Mesendoderm (in vitro differentiated cells): ENCODE results near the gene KCNC1.

Source experiments
- DNase-seq: peaks from one replicate; pipeline ENCODE4 v3.0.0; 2013
- H2AK5ac ChIP-seq: 2 replicates; pipeline ENCODE4 v1.6.1; 2013; ENCODE audit warnings: low read length, inconsistent platforms
- H2BK120ac ChIP-seq: 2 replicates; pipeline ENCODE4 v1.6.1; 2013; ENCODE audit warnings: low read depth, mild to moderate bottlenecking, low read length, moderate library complexity, mixed read lengths
- H2BK15ac ChIP-seq: replicated peaks from 2 replicates; pipeline ENCODE4 v1.6.1; 2013; ENCODE audit warnings: low read depth, mild to moderate bottlenecking, moderate library complexity
- H2BK5ac ChIP-seq: 2 replicates; pipeline ENCODE4 v1.6.1; 2013; ENCODE audit warnings: low read length, inconsistent platforms
- H3K18ac ChIP-seq: 2 replicates; pipeline ENCODE4 v1.6.1; 2013; ENCODE audit warnings: mild to moderate bottlenecking, low read length, mixed read lengths
- H3K23ac ChIP-seq: one replicate; pipeline ENCODE4 v1.6.1; 2013; ENCODE audit warnings: low read length
- H3K27ac ChIP-seq: 2 replicates; pipeline ENCODE4 v1.5.1; 2013; ENCODE audit warnings: low read depth, mild to moderate bottlenecking, inconsistent platforms, low read length, moderate library complexity
- H3K27me3 ChIP-seq: 2 replicates; pipeline ENCODE4 v1.6.1; 2013; ENCODE audit warnings: low read length, control low read depth, mild to moderate bottlenecking, inconsistent platforms; ENCODE audit not compliant: insufficient read depth, poor library complexity
- H3K36me3 ChIP-seq: 2 replicates; pipeline ENCODE4 v1.6.1; 2013; ENCODE audit warnings: low read length, inconsistent platforms; ENCODE audit not compliant: control insufficient read depth, insufficient read depth
- H3K4ac ChIP-seq: one replicate; pipeline ENCODE4 v1.6.1; 2013; ENCODE audit warnings: low read depth, mild to moderate bottlenecking, low read length, moderate library complexity
- H3K4me1 ChIP-seq: 2 replicates; pipeline ENCODE4 v1.6.1; 2013; ENCODE audit warnings: low read depth, low read length, inconsistent platforms; ENCODE audit not compliant: control insufficient read depth
- H3K4me2 ChIP-seq: 2 replicates; pipeline ENCODE4 v1.6.1; 2013; ENCODE audit warnings: low read length
- H3K4me3 ChIP-seq: 2 replicates; pipeline ENCODE4 v1.5.1; 2013; ENCODE audit warnings: mild to moderate bottlenecking, low read length
- H3K56ac ChIP-seq: one replicate; pipeline ENCODE4 v1.6.1; 2013; ENCODE audit warnings: low read length
- H3K79me1 ChIP-seq: 2 replicates; pipeline ENCODE4 v1.6.1; 2013; ENCODE audit warnings: low read length, inconsistent platforms
- H3K79me2 ChIP-seq: 2 replicates; pipeline ENCODE4 v1.6.1; 2013; ENCODE audit warnings: mild to moderate bottlenecking, low read length; ENCODE audit not compliant: control insufficient read depth, insufficient read depth
- H3K9ac ChIP-seq: 2 replicates; pipeline ENCODE4 v1.6.1; 2013; ENCODE audit warnings: low read length, inconsistent platforms
- H4K5ac ChIP-seq: one replicate; pipeline ENCODE4 v1.6.1; 2013; ENCODE audit warnings: low read length
- H4K8ac ChIP-seq: one replicate; pipeline ENCODE4 v1.6.1; 2013; ENCODE audit warnings: low read depth, mild to moderate bottlenecking, control low read depth, low read length, moderate library complexity
- WGBS: extraction: QIAGEN DNeasy Blood & Tissue Kit; methylation state at CpG from one replicate; pipeline ENCODE4 v1.1.7; 2013; ENCODE audit warnings: low lambda C conversion rate, missing lambda C conversion rate; ENCODE audit not compliant: insufficient coverage; ENCODE audit errors: extremely low coverage; 5-methylcytosine and 5-hydroxymethylcytosine counted together

The KCNC1 gene

GRCh38 chr11:17721242-17721999, 13.2 kb upstream of the KCNC1 start:
- no peak overlapping the region for H2BK120ac ChIP-seq
- H3K56ac ChIP-seq, result no peak overlapping the region
- H3K4ac ChIP-seq, result no peak overlapping the region
- no peaks in the 10 kb centered on the region for H3K79me1 ChIP-seq
- H3K27me3 ChIP-seq, result peaks cover 51% of the 10 kb centered on the region
- H3K27ac ChIP-seq, result no peak overlapping the region
- no peak overlapping the region for H4K8ac ChIP-seq
- no peak overlapping the region for H2BK15ac ChIP-seq
- H4K5ac ChIP-seq, result no peak overlapping the region
- H2AK5ac ChIP-seq, result no peak overlapping the region
- H3K4me1 ChIP-seq, result no peaks in the 10 kb centered on the region
- no CpG with 5 or more reads among the region's 56 CpGs for WGBS
- no peaks in the 10 kb centered on the region for H3K36me3 ChIP-seq
- H2BK5ac ChIP-seq, result no peak overlapping the region
- H3K79me2 ChIP-seq, result no peaks in the 10 kb centered on the region
- no peak overlapping the region for H3K18ac ChIP-seq
- no peak overlapping the region for H3K9ac ChIP-seq
- H3K4me3 ChIP-seq, result no peak overlapping the region
- no peak overlapping the region for H3K23ac ChIP-seq
- H3K4me2 ChIP-seq, result no peak overlapping the region
- DNase-seq, result no peak

- Histone ChIP-seq H3K36me3 (no peaks in the 10 kb centered on the region), H3K4me1 (no peaks in the 10 kb centered on the region), H3K4ac (no peak overlapping the region), H3K4me3 (no peak overlapping the region), H2BK120ac (no peak overlapping the region), H4K8ac (no peak overlapping the region), H3K18ac (no peak overlapping the region), H3K27me3 (peaks cover 44% of the 10 kb centered on the region), H2BK15ac (no peak overlapping the region), H3K56ac (no peak overlapping the region), H3K79me2 (no peaks in the 10 kb centered on the region), H3K79me1 (no peaks in the 10 kb centered on the region), H2BK5ac (no peak overlapping the region), H2AK5ac (no peak overlapping the region), H3K9ac (no peak overlapping the region), H3K27ac (no peak overlapping the region), H3K23ac (no peak overlapping the region), H3K4me2 (no peak overlapping the region), H4K5ac (no peak overlapping the region)
- DNase-seq, result peak; percentile 56
- WGBS, result no CpG with 5 or more reads among the region's 25 CpGs
Measured at GRCh38 chr11:17722000-17722643, 12.5 kb upstream of the KCNC1 start.

- no peak overlapping the region for H3K27ac ChIP-seq
- no peak for DNase-seq
- no peak overlapping the region for H3K18ac ChIP-seq
- no peaks in the 10 kb centered on the region for H3K79me1 ChIP-seq
- H3K4ac ChIP-seq, result no peak overlapping the region
- no peak overlapping the region for H4K8ac ChIP-seq
- no peak overlapping the region for H3K4me2 ChIP-seq
- no CpG with 5 or more reads among the region's 10 CpGs for WGBS
- H3K23ac ChIP-seq, result no peak overlapping the region
- peaks cover 24% of the 10 kb centered on the region for H3K27me3 ChIP-seq
- no peak overlapping the region for H2BK15ac ChIP-seq
- H3K36me3 ChIP-seq, result no peaks in the 10 kb centered on the region
- no peak overlapping the region for H3K9ac ChIP-seq
- no peaks in the 10 kb centered on the region for H3K79me2 ChIP-seq
- no peak overlapping the region for H3K4me3 ChIP-seq
- H3K4me1 ChIP-seq, result no peaks in the 10 kb centered on the region
- no peak overlapping the region for H2BK5ac ChIP-seq
- no peak overlapping the region for H2BK120ac ChIP-seq
- H2AK5ac ChIP-seq, result no peak overlapping the region
- no peak overlapping the region for H4K5ac ChIP-seq
- no peak overlapping the region for H3K56ac ChIP-seq
Measured at GRCh38 chr11:17724020-17724908, 10.3 kb upstream of the KCNC1 start.

- Histone ChIP-seq H3K4ac (no peak overlapping the region), H4K5ac (no peak overlapping the region), H3K56ac (no peak overlapping the region), H3K4me3 (no peak overlapping the region), H3K9ac (no peak overlapping the region), H3K79me1 (no peaks in the 10 kb centered on the region), H3K23ac (no peak overlapping the region), H3K27me3 (peaks cover 21% of the 10 kb centered on the region), H2BK15ac (no peak overlapping the region), H3K79me2 (no peaks in the 10 kb centered on the region), H3K18ac (no peak overlapping the region), H2BK120ac (no peak overlapping the region), H4K8ac (no peak overlapping the region), H3K27ac (no peak overlapping the region), H3K36me3 (no peaks in the 10 kb centered on the region), H2AK5ac (no peak overlapping the region), H3K4me1 (no peaks in the 10 kb centered on the region), H3K4me2 (no peak overlapping the region), H2BK5ac (no peak overlapping the region)
- no CpG with 5 or more reads among the region's 2 CpGs for WGBS
- no peak for DNase-seq
Measured at GRCh38 chr11:17725174-17725573, 9.4 kb upstream of the KCNC1 start.

- Histone ChIP-seq H3K18ac (no peak overlapping the region), H3K4me1 (no peaks in the 10 kb centered on the region), H2BK5ac (no peak overlapping the region), H2BK15ac (no peak overlapping the region), H3K27ac (no peak overlapping the region), H3K56ac (no peak overlapping the region), H3K79me1 (no peaks in the 10 kb centered on the region), H4K8ac (no peak overlapping the region), H2AK5ac (no peak overlapping the region), H3K9ac (no peak overlapping the region), H3K4ac (no peak overlapping the region), H3K79me2 (no peaks in the 10 kb centered on the region), H3K4me3 (no peak overlapping the region), H3K36me3 (no peaks in the 10 kb centered on the region), H3K27me3 (peaks cover 3% of the 10 kb centered on the region), H2BK120ac (no peak overlapping the region), H3K23ac (no peak overlapping the region), H3K4me2 (no peak overlapping the region), H4K5ac (no peak overlapping the region)
- DNase-seq, result no peak
- whole genome bisulfite sequencing, result no CpG with 5 or more reads among the region's 2 CpGs
Measured at GRCh38 chr11:17730137-17730536, 4.4 kb upstream of the KCNC1 start.
